ENCODE measurements around the gene CENPF. TPM values are rescaled to one million over a fixed set of nuclear protein-coding genes. Genes with fewer than 3 reads are reported as not detected.

The CENPF gene
- total and polyA plus RNA-seq, 2 experiments from 2014 or later, result 123 to 376 TPM

DNA sequence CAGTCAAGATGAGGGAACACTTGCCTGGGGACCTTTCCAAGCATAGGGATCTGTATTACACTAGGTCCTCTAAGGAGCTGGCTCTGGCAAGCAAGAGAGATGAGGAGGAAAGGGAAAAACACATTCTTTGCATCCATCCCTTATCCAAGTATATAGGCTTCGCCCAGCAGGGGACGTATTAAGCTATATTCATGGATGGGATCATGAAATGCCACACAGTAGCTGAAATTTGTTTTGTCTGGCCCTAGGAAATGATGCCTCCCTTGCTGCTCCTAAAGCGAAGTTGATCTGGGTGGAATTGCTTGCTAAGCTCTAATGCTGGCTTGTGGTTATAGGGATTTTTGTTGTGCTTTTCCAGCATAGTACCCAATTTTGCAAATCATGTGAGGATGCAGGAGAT lies 32.1 kb downstream of the CENPF start:
- no peak overlapping the region for H2AFZ ChIP-seq
- no peaks in the 10 kb centered on the region for H3K9me2 ChIP-seq (ENCODE audit: insufficient read depth)
- Mint-ChIP-seq H3K27me3 (ENCODE audit: insufficient read depth, low read depth, poor library complexity) (no peaks in the 10 kb centered on the region), H3K36me3 (ENCODE audit: low read depth) (peaks cover 78% of the 10 kb centered on the region), H3K9me3 (no peaks in the 10 kb centered on the region), H3K4me3 (no peak overlapping the region), H3K27ac (no peak overlapping the region), H3K4me1 (no peaks in the 10 kb centered on the region; the same call in 2 of the 3 replicates)
- TF ChIP-seq NANOG (IDR thresholded peaks at IDR 0.05; ENCODE audit: borderline replicate concordance) (no peak), POLR2AphosphoS5 (IDR thresholded peaks at IDR 0.05; ENCODE audit: low read depth) (no peak), STAT1 (IDR thresholded peaks at IDR 0.05; ENCODE audit: unreplicated experiment) (no peak), EZH2phosphoT487 (IDR thresholded peaks at IDR 0.05; ENCODE audit: unreplicated experiment) (no peak), ZNF114 (CRISPR knock-in tag; IDR thresholded peaks at IDR 0.05) (no peak), JUNB (IDR thresholded peaks at IDR 0.05; ENCODE audit: unreplicated experiment) (no peak), ZNF331 (CRISPR knock-in tag; IDR thresholded peaks at IDR 0.05; ENCODE audit: low read depth) (no peak), CREB1 (CRISPR knock-in tag; IDR thresholded peaks at IDR 0.05; ENCODE audit: low read depth) (no peak), EZH2 (IDR thresholded peaks at IDR 0.05; ENCODE audit: low read depth, unreplicated experiment) (no peak)
- TF ChIP-seq, protein P1, sequence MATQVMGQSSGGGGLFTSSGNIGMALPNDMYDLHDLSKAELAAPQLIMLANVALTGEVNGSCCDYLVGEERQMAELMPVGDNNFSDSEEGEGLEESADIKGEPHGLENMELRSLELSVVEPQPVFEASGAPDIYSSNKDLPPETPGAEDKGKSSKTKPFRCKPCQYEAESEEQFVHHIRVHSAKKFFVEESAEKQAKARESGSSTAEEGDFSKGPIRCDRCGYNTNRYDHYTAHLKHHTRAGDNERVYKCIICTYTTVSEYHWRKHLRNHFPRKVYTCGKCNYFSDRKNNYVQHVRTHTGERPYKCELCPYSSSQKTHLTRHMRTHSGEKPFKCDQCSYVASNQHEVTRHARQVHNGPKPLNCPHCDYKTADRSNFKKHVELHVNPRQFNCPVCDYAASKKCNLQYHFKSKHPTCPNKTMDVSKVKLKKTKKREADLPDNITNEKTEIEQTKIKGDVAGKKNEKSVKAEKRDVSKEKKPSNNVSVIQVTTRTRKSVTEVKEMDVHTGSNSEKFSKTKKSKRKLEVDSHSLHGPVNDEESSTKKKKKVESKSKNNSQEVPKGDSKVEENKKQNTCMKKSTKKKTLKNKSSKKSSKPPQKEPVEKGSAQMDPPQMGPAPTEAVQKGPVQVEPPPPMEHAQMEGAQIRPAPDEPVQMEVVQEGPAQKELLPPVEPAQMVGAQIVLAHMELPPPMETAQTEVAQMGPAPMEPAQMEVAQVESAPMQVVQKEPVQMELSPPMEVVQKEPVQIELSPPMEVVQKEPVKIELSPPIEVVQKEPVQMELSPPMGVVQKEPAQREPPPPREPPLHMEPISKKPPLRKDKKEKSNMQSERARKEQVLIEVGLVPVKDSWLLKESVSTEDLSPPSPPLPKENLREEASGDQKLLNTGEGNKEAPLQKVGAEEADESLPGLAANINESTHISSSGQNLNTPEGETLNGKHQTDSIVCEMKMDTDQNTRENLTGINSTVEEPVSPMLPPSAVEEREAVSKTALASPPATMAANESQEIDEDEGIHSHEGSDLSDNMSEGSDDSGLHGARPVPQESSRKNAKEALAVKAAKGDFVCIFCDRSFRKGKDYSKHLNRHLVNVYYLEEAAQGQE (IDR thresholded peaks at IDR 0.05; ENCODE audit: unreplicated experiment), result no peak
- TF ChIP-seq, protein P2, sequence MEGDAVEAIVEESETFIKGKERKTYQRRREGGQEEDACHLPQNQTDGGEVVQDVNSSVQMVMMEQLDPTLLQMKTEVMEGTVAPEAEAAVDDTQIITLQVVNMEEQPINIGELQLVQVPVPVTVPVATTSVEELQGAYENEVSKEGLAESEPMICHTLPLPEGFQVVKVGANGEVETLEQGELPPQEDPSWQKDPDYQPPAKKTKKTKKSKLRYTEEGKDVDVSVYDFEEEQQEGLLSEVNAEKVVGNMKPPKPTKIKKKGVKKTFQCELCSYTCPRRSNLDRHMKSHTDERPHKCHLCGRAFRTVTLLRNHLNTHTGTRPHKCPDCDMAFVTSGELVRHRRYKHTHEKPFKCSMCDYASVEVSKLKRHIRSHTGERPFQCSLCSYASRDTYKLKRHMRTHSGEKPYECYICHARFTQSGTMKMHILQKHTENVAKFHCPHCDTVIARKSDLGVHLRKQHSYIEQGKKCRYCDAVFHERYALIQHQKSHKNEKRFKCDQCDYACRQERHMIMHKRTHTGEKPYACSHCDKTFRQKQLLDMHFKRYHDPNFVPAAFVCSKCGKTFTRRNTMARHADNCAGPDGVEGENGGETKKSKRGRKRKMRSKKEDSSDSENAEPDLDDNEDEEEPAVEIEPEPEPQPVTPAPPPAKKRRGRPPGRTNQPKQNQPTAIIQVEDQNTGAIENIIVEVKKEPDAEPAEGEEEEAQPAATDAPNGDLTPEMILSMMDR (conservative IDR thresholded peaks at IDR 0.05; ENCODE audit: low read depth in 2 of 2), result no peak
- TF ChIP-seq, protein P3, sequence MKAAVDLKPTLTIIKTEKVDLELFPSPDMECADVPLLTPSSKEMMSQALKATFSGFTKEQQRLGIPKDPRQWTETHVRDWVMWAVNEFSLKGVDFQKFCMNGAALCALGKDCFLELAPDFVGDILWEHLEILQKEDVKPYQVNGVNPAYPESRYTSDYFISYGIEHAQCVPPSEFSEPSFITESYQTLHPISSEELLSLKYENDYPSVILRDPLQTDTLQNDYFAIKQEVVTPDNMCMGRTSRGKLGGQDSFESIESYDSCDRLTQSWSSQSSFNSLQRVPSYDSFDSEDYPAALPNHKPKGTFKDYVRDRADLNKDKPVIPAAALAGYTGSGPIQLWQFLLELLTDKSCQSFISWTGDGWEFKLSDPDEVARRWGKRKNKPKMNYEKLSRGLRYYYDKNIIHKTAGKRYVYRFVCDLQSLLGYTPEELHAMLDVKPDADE (IDR thresholded peaks at IDR 0.05), result no peak
- TF ChIP-seq, protein P4, sequence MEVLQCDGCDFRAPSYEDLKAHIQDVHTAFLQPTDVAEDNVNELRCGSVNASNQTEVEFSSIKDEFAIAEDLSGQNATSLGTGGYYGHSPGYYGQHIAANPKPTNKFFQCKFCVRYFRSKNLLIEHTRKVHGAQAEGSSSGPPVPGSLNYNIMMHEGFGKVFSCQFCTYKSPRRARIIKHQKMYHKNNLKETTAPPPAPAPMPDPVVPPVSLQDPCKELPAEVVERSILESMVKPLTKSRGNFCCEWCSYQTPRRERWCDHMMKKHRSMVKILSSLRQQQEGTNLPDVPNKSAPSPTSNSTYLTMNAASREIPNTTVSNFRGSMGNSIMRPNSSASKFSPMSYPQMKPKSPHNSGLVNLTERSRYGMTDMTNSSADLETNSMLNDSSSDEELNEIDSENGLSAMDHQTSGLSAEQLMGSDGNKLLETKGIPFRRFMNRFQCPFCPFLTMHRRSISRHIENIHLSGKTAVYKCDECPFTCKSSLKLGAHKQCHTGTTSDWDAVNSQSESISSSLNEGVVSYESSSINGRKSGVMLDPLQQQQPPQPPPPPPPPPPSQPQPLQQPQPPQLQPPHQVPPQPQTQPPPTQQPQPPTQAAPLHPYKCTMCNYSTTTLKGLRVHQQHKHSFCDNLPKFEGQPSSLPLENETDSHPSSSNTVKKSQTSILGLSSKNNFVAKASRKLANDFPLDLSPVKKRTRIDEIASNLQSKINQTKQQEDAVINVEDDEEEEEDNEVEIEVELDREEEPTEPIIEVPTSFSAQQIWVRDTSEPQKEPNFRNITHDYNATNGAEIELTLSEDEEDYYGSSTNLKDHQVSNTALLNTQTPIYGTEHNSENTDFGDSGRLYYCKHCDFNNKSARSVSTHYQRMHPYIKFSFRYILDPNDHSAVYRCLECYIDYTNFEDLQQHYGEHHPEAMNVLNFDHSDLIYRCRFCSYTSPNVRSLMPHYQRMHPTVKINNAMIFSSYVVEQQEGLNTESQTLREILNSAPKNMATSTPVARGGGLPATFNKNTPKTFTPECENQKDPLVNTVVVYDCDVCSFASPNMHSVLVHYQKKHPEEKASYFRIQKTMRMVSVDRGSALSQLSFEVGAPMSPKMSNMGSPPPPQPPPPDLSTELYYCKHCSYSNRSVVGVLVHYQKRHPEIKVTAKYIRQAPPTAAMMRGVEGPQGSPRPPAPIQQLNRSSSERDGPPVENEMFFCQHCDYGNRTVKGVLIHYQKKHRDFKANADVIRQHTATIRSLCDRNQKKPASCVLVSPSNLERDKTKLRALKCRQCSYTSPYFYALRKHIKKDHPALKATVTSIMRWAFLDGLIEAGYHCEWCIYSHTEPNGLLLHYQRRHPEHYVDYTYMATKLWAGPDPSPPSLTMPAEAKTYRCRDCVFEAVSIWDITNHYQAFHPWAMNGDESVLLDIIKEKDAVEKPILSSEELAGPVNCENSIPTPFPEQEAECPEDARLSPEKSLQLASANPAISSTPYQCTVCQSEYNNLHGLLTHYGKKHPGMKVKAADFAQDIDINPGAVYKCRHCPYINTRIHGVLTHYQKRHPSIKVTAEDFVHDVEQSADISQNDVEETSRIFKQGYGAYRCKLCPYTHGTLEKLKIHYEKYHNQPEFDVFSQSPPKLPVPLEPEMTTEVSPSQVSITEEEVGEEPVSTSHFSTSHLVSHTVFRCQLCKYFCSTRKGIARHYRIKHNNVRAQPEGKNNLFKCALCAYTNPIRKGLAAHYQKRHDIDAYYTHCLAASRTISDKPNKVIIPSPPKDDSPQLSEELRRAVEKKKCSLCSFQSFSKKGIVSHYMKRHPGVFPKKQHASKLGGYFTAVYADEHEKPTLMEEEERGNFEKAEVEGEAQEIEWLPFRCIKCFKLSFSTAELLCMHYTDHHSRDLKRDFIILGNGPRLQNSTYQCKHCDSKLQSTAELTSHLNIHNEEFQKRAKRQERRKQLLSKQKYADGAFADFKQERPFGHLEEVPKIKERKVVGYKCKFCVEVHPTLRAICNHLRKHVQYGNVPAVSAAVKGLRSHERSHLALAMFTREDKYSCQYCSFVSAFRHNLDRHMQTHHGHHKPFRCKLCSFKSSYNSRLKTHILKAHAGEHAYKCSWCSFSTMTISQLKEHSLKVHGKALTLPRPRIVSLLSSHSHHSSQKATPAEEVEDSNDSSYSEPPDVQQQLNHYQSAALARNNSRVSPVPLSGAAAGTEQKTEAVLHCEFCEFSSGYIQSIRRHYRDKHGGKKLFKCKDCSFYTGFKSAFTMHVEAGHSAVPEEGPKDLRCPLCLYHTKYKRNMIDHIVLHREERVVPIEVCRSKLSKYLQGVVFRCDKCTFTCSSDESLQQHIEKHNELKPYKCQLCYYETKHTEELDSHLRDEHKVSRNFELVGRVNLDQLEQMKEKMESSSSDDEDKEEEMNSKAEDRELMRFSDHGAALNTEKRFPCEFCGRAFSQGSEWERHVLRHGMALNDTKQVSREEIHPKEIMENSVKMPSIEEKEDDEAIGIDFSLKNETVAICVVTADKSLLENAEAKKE (CRISPR knock-in tag; IDR thresholded peaks at IDR 0.05), result no peak
- H4K20me1 ChIP-seq (replicated peaks; ENCODE audit: insufficient read depth), result peaks cover 17% of the 10 kb centered on the region
- no peaks in the 10 kb centered on the region for H3K4me1 ChIP-seq (ENCODE audit: insufficient read depth)
- H3K36me3 ChIP-seq (ENCODE audit: insufficient read depth), result peaks cover 69% of the 10 kb centered on the region
- no peak overlapping the region for H3K4me3 ChIP-seq
- peaks cover 2% of the 10 kb centered on the region; the same call in 1 of the 2 replicates for H3F3A ChIP-seq (replicated peaks; ENCODE audit: low read depth)
- no peak for ATAC-seq
- H3K4me2 ChIP-seq, result no peak overlapping the region
- peaks cover 6% of the 10 kb centered on the region; the same call in 1 of the 2 replicates for H3K79me2 ChIP-seq (replicated peaks; ENCODE audit: insufficient read depth)
- peak; percentile 10 for DNase-seq (ENCODE audit: low spot score)
- H3K27me3 ChIP-seq (ENCODE audit: insufficient read depth), result no peaks in the 10 kb centered on the region
- H3K27ac ChIP-seq (ENCODE audit: low read depth), result no peak overlapping the region; the same call in 1 of the 2 replicates

All from GM23338 (cell line).